GM12874 (cell line): ENCODE measurements around the gene FFAR1.

Source experiments
- CTCF ChIP-seq: IDR thresholded peaks from 2 replicates; pipeline ENCODE4 v1.5.1; 2011; ENCODE audit warnings: low read depth, mild to moderate bottlenecking, control low read depth, low read length, moderate library complexity; ENCODE audit not compliant: insufficient read depth

The FFAR1 gene

GRCh38 chr19:35310331-35310730 lies 37.4 kb upstream of the FFAR1 start:
- no peak for TF ChIP-seq CTCF

- TF ChIP-seq CTCF: no peak
Measured at GRCh38 chr19:35310811-35311465, 36.8 kb upstream of the FFAR1 start.

DNA sequence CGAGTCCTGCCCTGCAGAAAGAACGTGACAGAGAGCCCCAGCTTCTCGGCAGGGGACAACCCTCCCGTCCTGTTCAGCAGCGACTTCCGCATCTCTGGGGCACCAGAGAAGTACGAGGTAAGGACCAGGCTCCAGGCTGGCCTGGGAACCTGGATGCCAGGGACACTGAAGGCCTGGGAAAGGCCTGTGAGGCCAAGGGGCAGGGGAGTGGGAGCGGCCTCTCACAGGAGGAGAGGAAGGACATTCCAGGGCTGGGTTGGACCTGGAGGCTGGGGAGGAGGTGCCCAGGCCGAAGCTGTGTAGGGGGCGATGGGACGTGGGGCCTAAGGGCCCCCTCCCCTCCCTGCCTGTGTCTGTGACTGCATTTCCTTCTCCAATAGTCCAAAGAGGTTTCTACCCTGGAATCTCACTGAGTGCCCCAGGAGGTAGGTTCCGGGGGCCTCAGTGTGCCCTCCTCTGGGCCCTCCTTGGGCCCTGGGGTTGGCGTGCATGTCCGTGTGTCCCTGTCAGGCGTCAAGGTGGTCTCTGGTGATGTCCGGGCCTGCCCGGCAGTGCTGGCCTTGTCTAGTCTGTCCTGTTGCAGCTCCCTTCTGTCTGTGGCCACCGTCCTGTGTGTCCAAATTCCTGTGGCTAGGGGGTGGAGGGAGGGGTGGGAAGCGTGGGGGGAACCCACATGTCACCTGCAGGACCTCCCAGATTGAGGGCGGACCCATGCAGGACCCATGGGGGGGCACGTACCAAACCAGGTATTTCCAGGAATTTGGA lies 35.6 kb upstream of the FFAR1 start:
- no peak for TF ChIP-seq CTCF

DNA sequence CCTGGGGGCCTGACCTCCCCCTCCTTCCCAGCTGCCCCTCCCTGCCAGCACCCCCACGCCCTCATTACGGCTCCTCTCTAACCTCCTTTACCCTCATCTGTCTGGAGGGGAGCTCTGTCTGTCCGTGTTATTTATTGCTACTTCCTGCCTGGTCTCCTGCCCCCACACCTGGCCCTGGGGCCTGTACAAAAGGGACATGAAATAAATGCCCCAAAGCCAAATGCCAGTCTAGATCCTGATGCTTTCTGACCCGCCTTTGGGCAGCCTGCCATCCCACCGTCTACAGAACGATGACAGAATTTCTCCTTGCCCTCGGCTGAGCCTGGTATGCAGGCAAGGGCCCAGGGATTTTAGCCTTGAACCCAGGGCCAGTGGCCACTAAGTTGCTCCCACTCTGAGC lies 34.1 kb upstream of the FFAR1 start:
- no peak for TF ChIP-seq CTCF

- no peak for TF ChIP-seq CTCF
Measured at GRCh38 chr19:35314031-35314430, 33.7 kb upstream of the FFAR1 start.

DNA sequence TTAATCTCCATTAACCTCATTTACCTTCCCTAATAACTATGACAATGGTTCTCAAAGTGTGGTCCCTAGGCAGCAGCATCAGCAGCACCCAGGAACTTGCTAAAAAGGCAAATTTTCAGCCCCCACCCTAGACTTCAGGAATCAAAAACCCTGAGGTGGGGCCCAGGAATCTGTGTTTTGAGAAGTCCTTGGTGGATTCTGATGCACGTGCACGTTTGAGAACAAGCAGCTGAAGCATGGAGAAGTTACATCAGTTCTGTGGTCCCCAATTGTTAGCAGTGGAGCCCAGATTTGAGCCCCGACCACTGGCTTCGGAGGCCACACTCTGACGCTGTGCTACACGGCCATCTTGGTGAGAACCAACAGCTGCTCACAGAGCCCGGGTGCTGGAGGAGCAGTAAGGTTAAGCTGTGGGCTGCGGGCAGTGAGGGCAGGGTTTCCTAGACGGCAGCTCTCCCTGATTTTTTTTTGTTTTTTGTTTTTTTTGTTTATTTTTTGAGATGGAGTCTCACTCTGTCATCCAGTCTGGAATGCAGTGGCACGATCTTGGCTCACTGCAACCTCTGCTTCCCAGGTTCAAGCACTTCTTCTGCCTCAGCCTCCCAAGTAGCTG lies 32.7 kb upstream of the FFAR1 start:
- no peak for TF ChIP-seq CTCF

DNA sequence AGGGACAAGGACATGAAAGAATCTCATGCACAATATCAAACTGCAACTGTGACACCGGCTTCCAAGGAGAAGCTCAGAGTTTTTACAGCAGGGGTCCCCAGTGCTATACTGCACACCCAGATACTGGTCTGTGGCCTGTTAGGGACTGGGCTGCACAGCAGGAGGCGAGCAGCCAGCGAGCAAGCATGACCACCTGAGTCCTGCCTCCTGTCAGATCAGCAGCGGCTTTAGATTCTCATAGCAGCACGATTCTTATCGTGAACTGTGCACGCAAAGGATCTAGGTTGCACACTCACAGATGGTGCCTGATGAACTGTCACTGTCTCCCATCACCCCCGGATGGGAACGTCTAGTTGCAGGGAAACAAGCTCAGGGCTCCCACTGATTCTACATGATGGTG lies 31.8 kb upstream of the FFAR1 start:
- TF ChIP-seq CTCF: peak; percentile 21; the same call in 1 of the 2 replicates
